ENCODE results near the gene IDS. TPM values are rescaled to one million over a fixed set of nuclear protein-coding genes. Genes with fewer than 3 reads are reported as not detected.

Gene IDS
- total and polyA plus RNA-seq, 4 donors = 5.3 to 21.9 (median 15.4) TPM

DNA sequence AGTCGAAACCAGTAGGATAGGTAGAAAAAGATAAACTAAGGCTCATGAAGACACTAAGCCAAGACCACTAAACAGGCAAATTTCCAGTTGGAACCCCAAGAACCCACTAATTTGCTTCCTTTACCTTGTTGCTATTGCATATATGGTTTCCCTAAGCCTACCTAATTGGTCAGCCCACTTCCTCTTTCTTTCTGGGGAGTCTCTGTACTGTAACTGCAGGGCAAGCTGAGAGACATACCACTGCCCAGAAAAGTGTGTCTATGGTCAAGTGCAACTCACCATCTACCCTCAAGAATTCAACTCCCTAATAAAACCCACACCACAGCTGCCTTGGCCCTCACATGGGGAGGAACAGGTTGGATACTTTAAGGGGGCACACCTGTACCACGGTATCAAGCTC is 28.6 kb downstream of the IDS start (continued):
- TF ChIP-seq, protein P1, sequence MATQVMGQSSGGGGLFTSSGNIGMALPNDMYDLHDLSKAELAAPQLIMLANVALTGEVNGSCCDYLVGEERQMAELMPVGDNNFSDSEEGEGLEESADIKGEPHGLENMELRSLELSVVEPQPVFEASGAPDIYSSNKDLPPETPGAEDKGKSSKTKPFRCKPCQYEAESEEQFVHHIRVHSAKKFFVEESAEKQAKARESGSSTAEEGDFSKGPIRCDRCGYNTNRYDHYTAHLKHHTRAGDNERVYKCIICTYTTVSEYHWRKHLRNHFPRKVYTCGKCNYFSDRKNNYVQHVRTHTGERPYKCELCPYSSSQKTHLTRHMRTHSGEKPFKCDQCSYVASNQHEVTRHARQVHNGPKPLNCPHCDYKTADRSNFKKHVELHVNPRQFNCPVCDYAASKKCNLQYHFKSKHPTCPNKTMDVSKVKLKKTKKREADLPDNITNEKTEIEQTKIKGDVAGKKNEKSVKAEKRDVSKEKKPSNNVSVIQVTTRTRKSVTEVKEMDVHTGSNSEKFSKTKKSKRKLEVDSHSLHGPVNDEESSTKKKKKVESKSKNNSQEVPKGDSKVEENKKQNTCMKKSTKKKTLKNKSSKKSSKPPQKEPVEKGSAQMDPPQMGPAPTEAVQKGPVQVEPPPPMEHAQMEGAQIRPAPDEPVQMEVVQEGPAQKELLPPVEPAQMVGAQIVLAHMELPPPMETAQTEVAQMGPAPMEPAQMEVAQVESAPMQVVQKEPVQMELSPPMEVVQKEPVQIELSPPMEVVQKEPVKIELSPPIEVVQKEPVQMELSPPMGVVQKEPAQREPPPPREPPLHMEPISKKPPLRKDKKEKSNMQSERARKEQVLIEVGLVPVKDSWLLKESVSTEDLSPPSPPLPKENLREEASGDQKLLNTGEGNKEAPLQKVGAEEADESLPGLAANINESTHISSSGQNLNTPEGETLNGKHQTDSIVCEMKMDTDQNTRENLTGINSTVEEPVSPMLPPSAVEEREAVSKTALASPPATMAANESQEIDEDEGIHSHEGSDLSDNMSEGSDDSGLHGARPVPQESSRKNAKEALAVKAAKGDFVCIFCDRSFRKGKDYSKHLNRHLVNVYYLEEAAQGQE (IDR thresholded peaks at IDR 0.05) = no peak
- TF ChIP-seq FOXA1 (IDR thresholded peaks at IDR 0.05) = no peak
- no peak for TF ChIP-seq GABPA (IDR thresholded peaks at IDR 0.05 in 1 of 2, conservative IDR thresholded peaks at IDR 0.05 in 1 of 2)
- TF ChIP-seq EGR1 (IDR thresholded peaks at IDR 0.05; ENCODE audit: low read depth in 2 of 2) = no peak
- TF ChIP-seq, protein P2, sequence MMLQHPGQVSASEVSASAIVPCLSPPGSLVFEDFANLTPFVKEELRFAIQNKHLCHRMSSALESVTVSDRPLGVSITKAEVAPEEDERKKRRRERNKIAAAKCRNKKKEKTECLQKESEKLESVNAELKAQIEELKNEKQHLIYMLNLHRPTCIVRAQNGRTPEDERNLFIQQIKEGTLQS (IDR thresholded peaks at IDR 0.05) = no peak

DNA sequence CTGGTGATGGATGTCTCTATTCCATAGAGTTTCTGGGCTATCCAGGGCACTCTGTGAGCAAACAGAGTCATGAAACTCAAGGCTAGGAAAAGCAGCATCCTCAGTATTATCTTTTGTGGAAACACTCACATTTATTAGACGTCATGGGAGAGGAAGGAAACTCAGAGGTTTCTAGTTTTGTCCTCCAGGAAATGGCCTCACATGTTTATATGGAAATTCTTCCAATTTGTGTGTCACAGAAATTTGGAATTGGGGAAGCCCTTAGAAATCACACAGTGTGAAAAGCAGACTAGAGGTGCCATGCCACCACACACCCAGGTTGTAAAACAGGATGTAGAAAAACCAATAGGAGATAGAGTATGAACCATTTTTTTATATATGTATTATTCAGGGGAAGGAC is 31.1 kb downstream of the IDS start:
- no peak for DNase-seq (ENCODE audit: low spot score)
- Histone ChIP-seq H3K4me1 (ENCODE audit: control insufficient read depth in 4 of 4, insufficient read depth in 4 of 4, low read length in 3 of 4) (peaks cover 0 to 16% (median 7%) of the 10 kb centered on the region in 4 donors), H3K9me3 (ENCODE audit: control insufficient read depth in 4 of 4, low read length in 3 of 4) (no peaks in the 10 kb centered on the region), H3K36me3 (ENCODE audit: control insufficient read depth in 4 of 4, insufficient read depth in 3 of 4, low read depth in 1 of 4, low read length in 3 of 4) (no peaks in the 10 kb centered on the region), H3K9ac (ENCODE audit: low read depth in 1 of 2, low read length in 2 of 2) (no peak overlapping the region), H3K27me3 (ENCODE audit: control insufficient read depth in 4 of 4, insufficient read depth in 4 of 4, low read length in 3 of 4) (no peaks in the 10 kb centered on the region), H3K27ac (ENCODE audit: low read depth in 1 of 2, low read length in 2 of 2) (no peak overlapping the region), H3K4me3 (ENCODE audit: low read depth in 1 of 3, low read length in 3 of 3) (no peak overlapping the region)
- 58% methylated on average over 1 of the region's 1 CpG for WGBS
- no peak for TF ChIP-seq NR2F2 (IDR thresholded peaks at IDR 0.05)
- no peak for TF ChIP-seq YY1 (IDR thresholded peaks at IDR 0.05)

DNA sequence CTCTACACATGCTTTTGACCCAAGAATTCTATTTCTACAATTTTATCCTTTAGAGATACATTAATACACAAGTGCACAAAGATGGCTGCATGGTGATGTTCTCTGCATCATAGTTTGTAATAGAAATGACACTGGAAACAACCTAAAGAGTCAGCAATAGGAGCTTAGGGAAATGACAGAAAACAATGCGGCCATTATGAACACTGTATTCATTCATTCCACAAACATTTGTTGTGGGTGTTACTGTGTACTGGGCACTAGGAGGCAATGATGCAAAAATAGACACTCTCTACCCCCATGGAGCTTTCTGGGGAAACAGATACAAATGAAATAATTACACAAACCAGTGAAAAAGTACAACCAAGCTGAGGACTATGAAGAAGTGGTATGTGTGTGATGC is 32.0 kb downstream of the IDS start:
- WGBS = 100% methylated on average over 1 of the region's 1 CpG
- no peak for DNase-seq (ENCODE audit: low spot score)
- H3K27me3 ChIP-seq (ENCODE audit: control insufficient read depth in 4 of 4, insufficient read depth in 4 of 4, low read length in 3 of 4) = no peaks in the 10 kb centered on the region

More for the DNA sequence above, 32.0 kb downstream of the IDS start:
- H3K36me3 ChIP-seq (ENCODE audit: control insufficient read depth in 4 of 4, insufficient read depth in 3 of 4, low read depth in 1 of 4, low read length in 3 of 4) = no peaks in the 10 kb centered on the region
- no peaks in the 10 kb centered on the region for H3K9me3 ChIP-seq (ENCODE audit: control insufficient read depth in 4 of 4, low read length in 3 of 4)
- H3K27ac ChIP-seq (ENCODE audit: low read depth in 1 of 2, low read length in 2 of 2) = no peak overlapping the region
- H3K9ac ChIP-seq (ENCODE audit: low read depth in 1 of 2, low read length in 2 of 2) = no peak overlapping the region
- no peak overlapping the region for H3K4me3 ChIP-seq (ENCODE audit: low read depth in 1 of 3, low read length in 3 of 3)
- TF ChIP-seq JUND (IDR thresholded peaks at IDR 0.05) (no peak), NR2F2 (IDR thresholded peaks at IDR 0.05) (no peak), FOXA1 (IDR thresholded peaks at IDR 0.05) (no peak), SP1 (IDR thresholded peaks at IDR 0.05) (no peak), HNF4A (conservative IDR thresholded peaks at IDR 0.05) (no peak), YY1 (IDR thresholded peaks at IDR 0.05) (no peak), TAF1 (conservative IDR thresholded peaks at IDR 0.05) (no peak), GABPA (IDR thresholded peaks at IDR 0.05 in 1 of 2, conservative IDR thresholded peaks at IDR 0.05 in 1 of 2) (no peak), HNF4G (IDR thresholded peaks at IDR 0.05) (no peak), EGR1 (IDR thresholded peaks at IDR 0.05; ENCODE audit: low read depth in 2 of 2) (no peak), RAD21 (IDR thresholded peaks at IDR 0.05) (no peak)
- TF ChIP-seq, protein P3, sequence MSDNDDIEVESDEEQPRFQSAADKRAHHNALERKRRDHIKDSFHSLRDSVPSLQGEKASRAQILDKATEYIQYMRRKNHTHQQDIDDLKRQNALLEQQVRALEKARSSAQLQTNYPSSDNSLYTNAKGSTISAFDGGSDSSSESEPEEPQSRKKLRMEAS (IDR thresholded peaks at IDR 0.05) = no peak
- TF ChIP-seq, protein P2 (IDR thresholded peaks at IDR 0.05) = no peak
- TF ChIP-seq, protein P1 (IDR thresholded peaks at IDR 0.05) = no peak
- TF ChIP-seq, protein P4, sequence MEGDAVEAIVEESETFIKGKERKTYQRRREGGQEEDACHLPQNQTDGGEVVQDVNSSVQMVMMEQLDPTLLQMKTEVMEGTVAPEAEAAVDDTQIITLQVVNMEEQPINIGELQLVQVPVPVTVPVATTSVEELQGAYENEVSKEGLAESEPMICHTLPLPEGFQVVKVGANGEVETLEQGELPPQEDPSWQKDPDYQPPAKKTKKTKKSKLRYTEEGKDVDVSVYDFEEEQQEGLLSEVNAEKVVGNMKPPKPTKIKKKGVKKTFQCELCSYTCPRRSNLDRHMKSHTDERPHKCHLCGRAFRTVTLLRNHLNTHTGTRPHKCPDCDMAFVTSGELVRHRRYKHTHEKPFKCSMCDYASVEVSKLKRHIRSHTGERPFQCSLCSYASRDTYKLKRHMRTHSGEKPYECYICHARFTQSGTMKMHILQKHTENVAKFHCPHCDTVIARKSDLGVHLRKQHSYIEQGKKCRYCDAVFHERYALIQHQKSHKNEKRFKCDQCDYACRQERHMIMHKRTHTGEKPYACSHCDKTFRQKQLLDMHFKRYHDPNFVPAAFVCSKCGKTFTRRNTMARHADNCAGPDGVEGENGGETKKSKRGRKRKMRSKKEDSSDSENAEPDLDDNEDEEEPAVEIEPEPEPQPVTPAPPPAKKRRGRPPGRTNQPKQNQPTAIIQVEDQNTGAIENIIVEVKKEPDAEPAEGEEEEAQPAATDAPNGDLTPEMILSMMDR (IDR thresholded peaks at IDR 0.05; ENCODE audit: low read depth, low read length, missing input control) = no peak
- TF ChIP-seq, protein P5, sequence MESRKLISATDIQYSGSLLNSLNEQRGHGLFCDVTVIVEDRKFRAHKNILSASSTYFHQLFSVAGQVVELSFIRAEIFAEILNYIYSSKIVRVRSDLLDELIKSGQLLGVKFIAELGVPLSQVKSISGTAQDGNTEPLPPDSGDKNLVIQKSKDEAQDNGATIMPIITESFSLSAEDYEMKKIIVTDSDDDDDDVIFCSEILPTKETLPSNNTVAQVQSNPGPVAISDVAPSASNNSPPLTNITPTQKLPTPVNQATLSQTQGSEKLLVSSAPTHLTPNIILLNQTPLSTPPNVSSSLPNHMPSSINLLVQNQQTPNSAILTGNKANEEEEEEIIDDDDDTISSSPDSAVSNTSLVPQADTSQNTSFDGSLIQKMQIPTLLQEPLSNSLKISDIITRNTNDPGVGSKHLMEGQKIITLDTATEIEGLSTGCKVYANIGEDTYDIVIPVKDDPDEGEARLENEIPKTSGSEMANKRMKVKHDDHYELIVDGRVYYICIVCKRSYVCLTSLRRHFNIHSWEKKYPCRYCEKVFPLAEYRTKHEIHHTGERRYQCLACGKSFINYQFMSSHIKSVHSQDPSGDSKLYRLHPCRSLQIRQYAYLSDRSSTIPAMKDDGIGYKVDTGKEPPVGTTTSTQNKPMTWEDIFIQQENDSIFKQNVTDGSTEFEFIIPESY (IDR thresholded peaks at IDR 0.05) = no peak
- peaks cover 0 to 16% (median 7%) of the 10 kb centered on the region in 4 donors for H3K4me1 ChIP-seq (ENCODE audit: control insufficient read depth in 4 of 4, insufficient read depth in 4 of 4, low read length in 3 of 4)
